MM.1S (cell line): ENCODE data around the gene USP32.
"Not testable (repeated sequence)": the region's sequence is repeated elsewhere in the genome, so short reads cannot be mapped to it uniquely, and the experiment has no call there.

ENCODE experiments used
- DNase-seq: peaks from one replicate; pipeline ENCODE4 v3.0.0-alpha.2; 2015
- H2AFZ ChIP-seq: fragments of 300-600 bp; sonication (generic); 2 replicates; pipeline ENCODE4 v1.6.0; 2016; ENCODE audit warnings: antibody characterized with exemption, low read length
- H3F3A ChIP-seq: fragments of 300-600 bp; sonication (generic); 2 replicates; pipeline ENCODE4 v1.6.1; 2016; ENCODE audit warnings: mild to moderate bottlenecking, antibody characterized with exemption, low read length, moderate library complexity, mixed read lengths; ENCODE audit not compliant: insufficient read depth
- H3K27ac ChIP-seq: fragments of 300-600 bp; sonication (generic); 2 replicates; pipeline ENCODE4 v1.5.1; 2016; ENCODE audit warnings: mild to moderate bottlenecking, low read length
- H3K27me3 ChIP-seq: fragments of 300-600 bp; sonication (generic); replicated peaks from 2 replicates; pipeline ENCODE4 v1.6.0; 2016; ENCODE audit warnings: low read length; ENCODE audit not compliant: insufficient read depth
- H3K36me3 ChIP-seq: fragments of 300-600 bp; sonication (generic); replicated peaks from 2 replicates; pipeline ENCODE4 v1.6.1; 2016; ENCODE audit warnings: mild to moderate bottlenecking, low read length, mixed read lengths; ENCODE audit not compliant: insufficient read depth
- H3K4me1 ChIP-seq: fragments of 300-600 bp; sonication (generic); 2 replicates; pipeline ENCODE4 v1.6.1; 2016; ENCODE audit warnings: low read length, mixed read lengths
- H3K4me2 ChIP-seq: fragments of 300-600 bp; sonication (generic); 2 replicates; pipeline ENCODE4 v1.6.0; 2016; ENCODE audit warnings: low read depth, low read length
- H3K4me3 ChIP-seq: fragments of 300-600 bp; sonication (generic); 2 replicates; pipeline ENCODE4 v1.5.1; 2016; ENCODE audit warnings: low read length, mixed read lengths
- H3K79me2 ChIP-seq: fragments of 300-600 bp; sonication (generic); 2 replicates; pipeline ENCODE4 v1.6.1; 2016; ENCODE audit warnings: mixed run types, low read length, mixed read lengths
- H3K9ac ChIP-seq: fragments of 300-600 bp; sonication (generic); 2 replicates; pipeline ENCODE4 v1.6.1; 2016; ENCODE audit warnings: low read length, mixed read lengths
- H3K9me2 ChIP-seq: fragments of 300-600 bp; sonication (generic); replicated peaks from 2 replicates; pipeline ENCODE4 v1.6.1; 2016; ENCODE audit warnings: mild to moderate bottlenecking, low read length, mixed read lengths; ENCODE audit not compliant: insufficient read depth
- H3K9me3 ChIP-seq: fragments of 300-600 bp; sonication (generic); replicated peaks from 2 replicates; pipeline ENCODE4 v1.6.1; 2016; ENCODE audit warnings: mild to moderate bottlenecking, low read length, mixed read lengths; ENCODE audit not compliant: insufficient read depth
- H4K20me1 ChIP-seq: fragments of 300-600 bp; sonication (generic); 2 replicates; pipeline ENCODE4 v1.6.1; 2016; ENCODE audit warnings: mild to moderate bottlenecking, low read length, moderate library complexity, mixed read lengths; ENCODE audit not compliant: insufficient read depth
- EZH2 ChIP-seq: fragments of 300-600 bp; sonication (generic); optimal IDR thresholded peaks from 2 replicates; pipeline ENCODE3; 2017; ENCODE audit warnings: low read depth, mild to moderate bottlenecking, antibody characterized with exemption, low read length, mixed read lengths
- EZH2phosphoT487 ChIP-seq: fragments of 300-600 bp; sonication (generic); IDR thresholded peaks from 2 replicates; pipeline ENCODE4 v1.6.1; 2018; ENCODE audit warnings: antibody characterized with exemption, low read length
- TF ChIP-seq, protein P1 (sequence below): fragments of 300-600 bp; sonication (generic); IDR thresholded peaks from 2 replicates; pipeline ENCODE4 v1.5.1; 2016; ENCODE audit warnings: antibody characterized with exemption, low read length, mixed read lengths

Gene USP32

DNA sequence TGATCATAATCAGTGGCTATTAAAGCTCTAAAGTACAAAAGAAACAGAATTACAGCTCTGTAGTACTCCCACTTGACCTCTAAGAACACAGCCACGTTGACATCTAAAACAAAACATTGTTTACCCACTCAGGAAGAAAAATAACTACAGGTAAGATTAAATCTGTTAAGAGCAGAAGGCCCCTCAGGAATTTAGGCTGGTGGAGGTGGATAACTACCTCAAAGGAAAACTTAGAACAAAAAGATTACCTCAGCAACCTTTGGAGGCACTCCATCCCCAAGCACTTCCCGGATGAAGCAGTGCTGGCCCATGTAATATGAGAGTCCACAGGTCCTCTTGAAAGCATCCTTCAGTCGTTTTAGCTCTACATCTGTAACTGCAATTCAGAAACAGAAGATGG, 46.7 kb downstream of the USP32 start:
- Histone ChIP-seq H3K4me2 (no peak overlapping the region), H3K4me3 (no peak overlapping the region), H3K9me3 (no peaks in the 10 kb centered on the region), H3K4me1 (no peaks in the 10 kb centered on the region), H3K9ac (no peak overlapping the region), H4K20me1 (no peaks in the 10 kb centered on the region), H3K27me3 (no peaks in the 10 kb centered on the region), H3K9me2 (no peaks in the 10 kb centered on the region), H3K36me3 (no peaks in the 10 kb centered on the region), H3F3A (no peaks in the 10 kb centered on the region), H3K79me2 (no peaks in the 10 kb centered on the region), H2AFZ (no peak overlapping the region), H3K27ac (no peak overlapping the region)
- no peak for DNase-seq
- TF ChIP-seq EZH2phosphoT487 = no peak
- TF ChIP-seq, protein P1, sequence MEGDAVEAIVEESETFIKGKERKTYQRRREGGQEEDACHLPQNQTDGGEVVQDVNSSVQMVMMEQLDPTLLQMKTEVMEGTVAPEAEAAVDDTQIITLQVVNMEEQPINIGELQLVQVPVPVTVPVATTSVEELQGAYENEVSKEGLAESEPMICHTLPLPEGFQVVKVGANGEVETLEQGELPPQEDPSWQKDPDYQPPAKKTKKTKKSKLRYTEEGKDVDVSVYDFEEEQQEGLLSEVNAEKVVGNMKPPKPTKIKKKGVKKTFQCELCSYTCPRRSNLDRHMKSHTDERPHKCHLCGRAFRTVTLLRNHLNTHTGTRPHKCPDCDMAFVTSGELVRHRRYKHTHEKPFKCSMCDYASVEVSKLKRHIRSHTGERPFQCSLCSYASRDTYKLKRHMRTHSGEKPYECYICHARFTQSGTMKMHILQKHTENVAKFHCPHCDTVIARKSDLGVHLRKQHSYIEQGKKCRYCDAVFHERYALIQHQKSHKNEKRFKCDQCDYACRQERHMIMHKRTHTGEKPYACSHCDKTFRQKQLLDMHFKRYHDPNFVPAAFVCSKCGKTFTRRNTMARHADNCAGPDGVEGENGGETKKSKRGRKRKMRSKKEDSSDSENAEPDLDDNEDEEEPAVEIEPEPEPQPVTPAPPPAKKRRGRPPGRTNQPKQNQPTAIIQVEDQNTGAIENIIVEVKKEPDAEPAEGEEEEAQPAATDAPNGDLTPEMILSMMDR = no peak

DNA sequence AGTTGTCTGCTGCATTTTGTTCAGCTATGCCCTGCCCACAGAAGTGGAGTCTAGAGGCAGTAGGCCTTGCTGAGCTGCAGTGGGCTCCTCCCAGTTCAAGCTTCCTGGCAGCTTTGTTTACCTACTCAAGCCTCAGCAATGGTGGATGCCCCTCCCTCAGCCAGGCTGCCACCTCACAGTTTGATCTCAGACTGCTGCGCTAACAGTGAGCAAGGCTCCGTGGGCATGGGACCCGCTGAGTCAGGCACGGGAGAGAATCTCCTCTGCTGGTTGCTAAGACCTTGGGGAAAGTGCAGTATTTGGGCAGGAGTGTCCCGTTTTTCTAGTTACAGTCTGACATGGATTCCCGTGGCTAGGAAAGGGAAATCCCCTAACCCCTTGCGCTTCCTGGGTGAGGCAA, 49.4 kb downstream of the USP32 start:
- H3K27ac ChIP-seq, H3K9ac ChIP-seq, DNase-seq, H3K4me3 ChIP-seq, H2AFZ ChIP-seq, H3K4me1 ChIP-seq, H3K36me3 ChIP-seq, H3K79me2 ChIP-seq, H3K27me3 ChIP-seq, H3K9me2 ChIP-seq, H3K9me3 ChIP-seq, H3F3A ChIP-seq, H4K20me1 ChIP-seq, H3K4me2 ChIP-seq: not testable (repeated sequence)

DNA sequence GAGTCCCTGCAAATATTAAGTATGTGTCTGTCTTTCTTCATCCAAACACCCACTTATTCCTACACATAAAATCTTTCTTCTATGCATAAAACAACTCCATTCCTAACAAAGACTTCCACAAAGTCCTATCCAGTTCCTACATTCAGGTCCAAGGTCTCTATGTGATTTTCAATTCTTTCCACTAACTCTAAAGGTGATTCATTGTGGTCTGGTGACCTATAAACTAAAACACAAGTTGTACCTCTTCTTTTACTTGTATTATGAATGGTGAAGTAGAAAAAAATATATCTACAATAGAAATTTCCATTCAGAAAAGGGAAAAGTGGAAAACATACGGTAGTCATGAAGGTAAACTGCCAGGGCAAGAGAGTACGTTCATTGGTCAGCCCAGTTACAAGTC, 56.6 kb downstream of the USP32 start:
- Histone ChIP-seq H3K36me3 (no peaks in the 10 kb centered on the region), H3F3A (no peaks in the 10 kb centered on the region), H2AFZ (no peak overlapping the region), H3K27ac (no peak overlapping the region), H3K4me3 (no peak overlapping the region), H3K27me3 (no peaks in the 10 kb centered on the region), H3K79me2 (no peaks in the 10 kb centered on the region), H3K4me1 (no peaks in the 10 kb centered on the region), H4K20me1 (no peaks in the 10 kb centered on the region), H3K9me3 (no peaks in the 10 kb centered on the region), H3K4me2 (no peak overlapping the region), H3K9me2 (no peaks in the 10 kb centered on the region), H3K9ac (no peak overlapping the region)
- no peak for DNase-seq
- TF ChIP-seq EZH2phosphoT487 = no peak
- TF ChIP-seq EZH2 = no peak
- TF ChIP-seq, protein P1 = no peak

DNA sequence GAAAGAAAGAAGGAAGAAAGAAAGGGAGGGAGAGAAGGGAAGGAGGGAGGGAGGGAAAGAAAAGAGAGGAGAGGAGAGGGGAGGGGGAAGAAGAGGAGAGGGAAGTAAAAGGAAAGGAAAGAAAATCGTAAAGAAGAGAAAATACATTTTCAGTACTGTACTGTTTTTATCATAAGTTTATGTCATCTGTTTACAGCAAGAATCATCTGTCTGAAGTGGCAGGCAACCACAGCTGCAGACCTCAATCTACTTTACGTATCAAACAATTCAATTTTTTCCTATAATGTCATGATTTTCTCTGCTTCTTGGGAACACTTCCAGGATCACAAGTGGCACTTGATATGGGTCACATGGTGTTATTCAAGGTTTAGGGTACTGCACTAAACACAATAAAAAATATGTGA, 58.3 kb downstream of the USP32 start:
- Histone ChIP-seq H3K79me2 (no peaks in the 10 kb centered on the region), H4K20me1 (no peaks in the 10 kb centered on the region)

DNA sequence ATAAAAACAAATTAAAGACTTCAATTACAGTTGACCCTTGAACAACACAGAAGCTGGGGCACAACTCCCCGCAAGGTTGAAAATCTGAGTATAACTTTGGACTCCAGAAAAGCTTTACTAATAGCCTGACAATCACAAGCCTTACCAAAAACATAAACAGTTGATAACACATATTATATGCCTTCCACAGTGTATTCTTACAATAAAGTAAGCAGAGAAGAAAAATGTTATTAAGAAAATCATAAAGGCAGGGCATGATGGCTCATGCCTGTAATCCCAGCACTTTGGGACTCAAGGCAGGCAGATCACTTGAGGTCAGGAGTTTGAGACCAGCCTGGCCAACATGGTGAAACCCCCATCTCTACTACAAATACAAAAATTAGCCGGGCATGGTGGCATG, 58.9 kb downstream of the USP32 start:
- DNase-seq, H3K4me1 ChIP-seq, H3K4me3 ChIP-seq, H4K20me1 ChIP-seq, H3F3A ChIP-seq, H3K9ac ChIP-seq, H3K9me3 ChIP-seq, H3K36me3 ChIP-seq, H2AFZ ChIP-seq, H3K27ac ChIP-seq, H3K4me2 ChIP-seq, H3K27me3 ChIP-seq, H3K9me2 ChIP-seq, H3K79me2 ChIP-seq: not testable (repeated sequence)

More for the DNA sequence above, 58.3 kb downstream of the USP32 start:
- Histone ChIP-seq H3K27me3 (no peaks in the 10 kb centered on the region), H3K9me3 (no peaks in the 10 kb centered on the region), H3K36me3 (no peaks in the 10 kb centered on the region), H3F3A (no peaks in the 10 kb centered on the region), H3K27ac (no peak overlapping the region), H2AFZ (no peak overlapping the region), H3K4me3 (no peak overlapping the region), H3K9ac (no peak overlapping the region), H3K4me2 (no peak overlapping the region), H3K4me1 (no peaks in the 10 kb centered on the region), H3K9me2 (no peaks in the 10 kb centered on the region)
- no peak for DNase-seq
- TF ChIP-seq EZH2phosphoT487 = no peak
- TF ChIP-seq, protein P1 = no peak
- no peak for TF ChIP-seq EZH2
